Spleen (tissue), 11 donors: ENCODE data around the gene NAA16. TPM values are rescaled to one million over a fixed set of nuclear protein-coding genes. Genes with fewer than 3 reads are reported as not detected.

Experiments
- DNase-seq: peaks from one replicate; pipeline ENCODE4 v3.0.0-alpha.2; 2020
- H3K27ac ChIP-seq, 8 donors: fragments of 200-600 bp; sonication (generic) in 7 of 8; 1 replicate in 4 of 8; 2 replicates in 4 of 8; pipeline versions ENCODE4 v1.5.0 to v1.8.0; 2016 to 2021; ENCODE audit warnings: inconsistent platforms in 4 of 8, mild to moderate bottlenecking in 4 of 8, moderate library complexity in 1 of 8
- H3K27me3 ChIP-seq, 7 donors: fragments of 200-600 bp; sonication (generic) in 6 of 7; replicated peaks in 1 of 7; 1 replicate in 4 of 7; 2 replicates in 3 of 7; pipeline versions ENCODE4 v1.5.0 to v1.8.0; 2016 to 2021; ENCODE audit warnings: inconsistent platforms in 3 of 7, mild to moderate bottlenecking in 1 of 7
- H3K36me3 ChIP-seq, 6 donors: fragments of 200-600 bp; sonication (generic) in 5 of 6; 1 replicate in 4 of 6; 2 replicates in 2 of 6; pipeline versions ENCODE4 v1.5.0 to v1.8.0; 2016 to 2021; ENCODE audit warnings: inconsistent platforms in 2 of 6
- H3K4me1 ChIP-seq, 6 donors: fragments of 200-600 bp; sonication (generic) in 5 of 6; 1 replicate in 3 of 6; 2 replicates in 3 of 6; pipeline versions ENCODE4 v1.5.0 to v1.8.0; 2016 to 2021; ENCODE audit warnings: inconsistent platforms in 3 of 6
- H3K4me3 ChIP-seq, 8 donors: fragments of 200-600 bp; sonication (generic) in 7 of 8; 1 replicate in 4 of 8; 2 replicates in 4 of 8; pipeline versions ENCODE4 v1.5.0 to v1.8.0; 2016 to 2021; ENCODE audit warnings: inconsistent platforms in 4 of 8, mild to moderate bottlenecking in 4 of 8, moderate library complexity in 2 of 8
- H3K9me3 ChIP-seq, 8 donors: fragments of 200-600 bp; sonication (generic) in 7 of 8; 1 replicate in 4 of 8; 2 replicates in 4 of 8; pipeline versions ENCODE4 v1.5.0 to v1.8.0; 2016 to 2021; ENCODE audit warnings: inconsistent platforms in 4 of 8
- POLR2A ChIP-seq, 3 donors: fragments of 450-650 bp; IDR thresholded peaks; one replicate each; pipeline ENCODE4 v1.5.1; 2017; ENCODE audit warnings: antibody characterized with exemption in 3 of 3, mild to moderate bottlenecking in 1 of 3
- POLR2AphosphoS5 ChIP-seq, 3 donors: sonication (generic); formaldehyde crosslinking; IDR thresholded peaks; one replicate each; pipeline ENCODE4 v1.5.1; 2017; ENCODE audit warnings: antibody characterized with exemption in 3 of 3
- WGBS, 5 donors: extraction: QIAGEN DNeasy Blood & Tissue Kit in 3 of 5; methylation state at CpG; one replicate each; pipeline versions ENCODE4 v1.1.5 to v1.1.7; 2013 to 2018; 5-methylcytosine and 5-hydroxymethylcytosine counted together
- intact Hi-C: fragments of 100-400 bp; cut with DNase I; formaldehyde crosslinking; loops from one replicate; pipeline ENCODE4 v1.15.0; 2023; ENCODE audit warnings: low total_unique reads
- polyA plus RNA-seq, 3 donors: library from polyadenylated mRNA; stranded (reverse); fragments of 200-250 nt; gene quantifications; one replicate each; pipeline ENCODE4 v1.2.1, GENCODE V29; 2013
- total RNA-seq, 7 donors: library from RNA; depleted of rRNA in 3 of 7; stranded (reverse); fragments of >200 nt in 3 of 7; fragmentation: NEBNext Ultra II Directional in 4 of 7; extraction: Animal tissue kit (Norgen Biotek cat#: 25700) in 4 of 7; gene quantifications; one replicate each; pipeline versions ENCODE4 v1.1.0 to v1.2.1, GENCODE V29; 2016 to 2021
- TF ChIP-seq, protein P1 (sequence below), 11 experiments: fragments of 200-600 bp in 7 of 11; fragments of 450-650 bp in 4 of 11; sonication (generic) in 4 of 11; IDR thresholded peaks in 8 of 11; conservative IDR thresholded peaks in 3 of 11; 1 replicate in 7 of 11; 2 replicates in 4 of 11; pipeline versions ENCODE4 v1.4.0 to v1.8.0; 2016 to 2021; ENCODE audit warnings: antibody characterized with exemption in 11 of 11, inconsistent platforms in 4 of 11, mild to moderate bottlenecking in 1 of 11
- donor health status: healthy with polysubstance abuse.
- donor health status: DM: no; HTN: no; CAD: no; lungs with moderate emphysema.
- donor health status: DM: no; HTN: no; CAD: no.
- donor health status: Bipolar disorder and iron deficiency.
- donor health status: healthy.
- donor health status: DM: no; HTN: no; CAD: no.
- donor health status: DM: yes; HTN: yes; CAD: no.

Gene NAA16
- total and polyA plus RNA-seq, 10 donors, result 8.1 to 45.3 (median 26.9) TPM

DNA sequence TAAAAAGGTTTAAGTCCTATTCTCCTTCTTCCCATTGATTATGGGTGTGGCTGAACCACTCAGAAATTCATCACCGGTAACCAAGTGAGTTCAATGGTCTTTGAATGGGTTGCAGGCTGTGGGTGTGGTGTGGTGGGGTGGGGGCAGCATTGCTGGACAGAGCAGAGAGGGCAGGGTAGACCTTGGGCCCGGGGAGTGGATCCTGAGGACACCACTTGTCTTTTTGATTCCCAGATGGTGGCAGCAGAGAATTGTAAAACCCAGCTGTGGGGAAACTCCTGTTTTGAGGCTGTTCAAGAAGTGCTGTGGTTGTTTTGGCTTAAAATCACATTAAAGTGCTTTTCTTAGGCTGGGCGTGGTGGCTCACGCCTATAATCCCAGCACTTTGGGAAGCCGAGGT lies 100.5 kb downstream of the NAA16 start:
- Histone ChIP-seq H3K9me3 (no peaks in the 10 kb centered on the region), H3K27ac (no peak overlapping the region), H3K4me3 (no peak overlapping the region), H3K4me1 (no peaks in the 10 kb centered on the region), H3K36me3 (no peaks in the 10 kb centered on the region), H3K27me3 (no peaks in the 10 kb centered on the region)
- TF ChIP-seq POLR2A (IDR thresholded peaks at IDR 0.05) (no peak), POLR2AphosphoS5 (IDR thresholded peaks at IDR 0.05) (no peak)
- TF ChIP-seq, protein P1, sequence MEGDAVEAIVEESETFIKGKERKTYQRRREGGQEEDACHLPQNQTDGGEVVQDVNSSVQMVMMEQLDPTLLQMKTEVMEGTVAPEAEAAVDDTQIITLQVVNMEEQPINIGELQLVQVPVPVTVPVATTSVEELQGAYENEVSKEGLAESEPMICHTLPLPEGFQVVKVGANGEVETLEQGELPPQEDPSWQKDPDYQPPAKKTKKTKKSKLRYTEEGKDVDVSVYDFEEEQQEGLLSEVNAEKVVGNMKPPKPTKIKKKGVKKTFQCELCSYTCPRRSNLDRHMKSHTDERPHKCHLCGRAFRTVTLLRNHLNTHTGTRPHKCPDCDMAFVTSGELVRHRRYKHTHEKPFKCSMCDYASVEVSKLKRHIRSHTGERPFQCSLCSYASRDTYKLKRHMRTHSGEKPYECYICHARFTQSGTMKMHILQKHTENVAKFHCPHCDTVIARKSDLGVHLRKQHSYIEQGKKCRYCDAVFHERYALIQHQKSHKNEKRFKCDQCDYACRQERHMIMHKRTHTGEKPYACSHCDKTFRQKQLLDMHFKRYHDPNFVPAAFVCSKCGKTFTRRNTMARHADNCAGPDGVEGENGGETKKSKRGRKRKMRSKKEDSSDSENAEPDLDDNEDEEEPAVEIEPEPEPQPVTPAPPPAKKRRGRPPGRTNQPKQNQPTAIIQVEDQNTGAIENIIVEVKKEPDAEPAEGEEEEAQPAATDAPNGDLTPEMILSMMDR (IDR thresholded peaks at IDR 0.05 in 8 of 11, conservative IDR thresholded peaks at IDR 0.05 in 3 of 11), result peak in 1 of 11 experiments; percentile 23
- 57 to 77% (median 64%) methylated on average over 5 of the region's 5 CpGs for WGBS, 5 donors
- intact Hi-C loops, result loop anchor here (10.0 kb wide), 1 partner anchor 243 kb away; no protein-coding TSS in a partner anchor
- DNase-seq, result peak; percentile 54

DNA sequence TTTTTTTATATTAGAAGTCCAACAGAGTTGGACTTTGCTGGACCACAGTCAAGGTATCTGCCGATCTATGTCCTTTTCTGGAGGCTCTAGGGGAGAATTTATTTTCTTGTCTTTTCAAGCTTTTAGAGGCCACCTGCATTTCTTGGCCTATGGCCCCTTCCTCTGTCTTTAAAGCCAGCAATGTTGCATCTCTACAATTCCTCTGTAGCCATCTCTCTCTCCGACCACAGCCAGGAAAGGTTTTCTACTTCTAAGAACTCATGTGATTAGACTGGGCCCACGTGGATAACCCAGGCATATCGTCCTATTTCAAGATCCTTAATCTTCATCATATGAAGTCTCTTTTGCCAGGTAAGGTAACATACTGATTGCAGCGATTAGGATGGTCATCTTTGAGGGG lies 102.8 kb downstream of the NAA16 start:
- WGBS, 5 donors, result 91 to 98% (median 94%) methylated on average over 5 of the region's 5 CpGs
- H3K4me3 ChIP-seq, result no peak overlapping the region
- intact Hi-C loops, result loop anchor here (10.0 kb wide), 1 partner anchor 241 kb away; no protein-coding TSS in a partner anchor

DNA sequence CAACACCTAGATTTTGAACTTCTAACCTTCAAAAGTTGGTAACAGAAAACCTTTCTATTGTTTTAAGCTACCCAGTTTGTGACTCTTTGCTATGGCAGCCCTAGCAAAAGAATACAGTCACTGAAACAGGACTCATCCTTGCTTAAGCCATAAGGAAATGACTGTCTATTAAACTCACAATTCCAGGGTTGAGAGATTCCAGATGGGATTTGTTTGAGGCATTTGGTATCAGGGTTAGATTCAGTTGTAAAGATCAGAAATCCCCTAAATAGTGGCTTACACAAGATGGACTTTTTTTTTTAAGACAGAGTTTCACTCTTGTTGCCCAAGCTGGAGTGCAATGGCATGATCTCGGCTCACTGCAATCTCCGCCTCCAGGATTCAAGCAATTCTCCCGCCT lies 105.2 kb downstream of the NAA16 start:
- DNase-seq, result no peak
- H3K36me3 ChIP-seq, result no peaks in the 10 kb centered on the region
- intact Hi-C loops, result loop anchor here (10.0 kb wide), 1 partner anchor 239 kb away; no protein-coding TSS in a partner anchor
- H3K4me3 ChIP-seq, result no peak overlapping the region
- WGBS, 5 donors, result 31 to 64% (median 35%) methylated on average over 3 of the region's 3 CpGs
- H3K4me1 ChIP-seq, result no peaks in the 10 kb centered on the region
- TF ChIP-seq POLR2AphosphoS5 (IDR thresholded peaks at IDR 0.05) (no peak), POLR2A (IDR thresholded peaks at IDR 0.05) (no peak)
- TF ChIP-seq, protein P1 (IDR thresholded peaks at IDR 0.05 in 8 of 11, conservative IDR thresholded peaks at IDR 0.05 in 3 of 11), result no peak
- H3K27me3 ChIP-seq, result no peaks in the 10 kb centered on the region
- no peak overlapping the region for H3K27ac ChIP-seq
- H3K9me3 ChIP-seq, result no peaks in the 10 kb centered on the region

More for the DNA sequence above, 102.8 kb downstream of the NAA16 start:
- H3K9me3 ChIP-seq, result no peaks in the 10 kb centered on the region
- H3K36me3 ChIP-seq, result no peaks in the 10 kb centered on the region
- H3K4me1 ChIP-seq, result no peaks in the 10 kb centered on the region
- no peaks in the 10 kb centered on the region for H3K27me3 ChIP-seq
- TF ChIP-seq POLR2AphosphoS5 (IDR thresholded peaks at IDR 0.05) (no peak), POLR2A (IDR thresholded peaks at IDR 0.05) (no peak)
- TF ChIP-seq, protein P1 (IDR thresholded peaks at IDR 0.05 in 8 of 11, conservative IDR thresholded peaks at IDR 0.05 in 3 of 11), result no peak
- no peak overlapping the region for H3K27ac ChIP-seq
- no peak for DNase-seq

DNA sequence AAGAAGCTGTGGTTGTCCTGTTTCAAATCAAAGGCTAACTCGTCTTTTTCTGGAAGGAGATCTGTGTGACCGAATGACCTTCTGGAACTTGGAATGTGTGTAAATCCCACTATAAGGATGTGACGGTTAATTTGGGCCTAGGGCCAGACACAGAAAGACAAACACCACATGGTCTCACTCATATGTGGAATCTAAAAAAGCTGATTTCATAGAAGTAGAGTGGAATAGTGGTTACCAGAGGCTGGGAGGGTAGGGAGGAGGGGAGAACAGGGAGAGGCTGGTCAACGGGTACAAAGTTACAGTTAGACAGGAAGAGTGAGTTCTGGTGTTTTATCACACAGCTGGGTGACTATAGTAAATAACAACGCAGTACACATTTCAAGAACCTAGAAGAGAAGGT lies 107.0 kb downstream of the NAA16 start:
- 47 to 63% (median 56%) methylated on average over 5 of the region's 5 CpGs for WGBS, 5 donors
- Histone ChIP-seq H3K27ac (no peak overlapping the region), H3K4me1 (no peaks in the 10 kb centered on the region), H3K27me3 (no peaks in the 10 kb centered on the region), H3K9me3 (no peaks in the 10 kb centered on the region), H3K4me3 (no peak overlapping the region), H3K36me3 (no peaks in the 10 kb centered on the region)
- TF ChIP-seq POLR2A (IDR thresholded peaks at IDR 0.05), result no peak
- TF ChIP-seq, protein P1 (IDR thresholded peaks at IDR 0.05 in 8 of 11, conservative IDR thresholded peaks at IDR 0.05 in 3 of 11), result no peak
- no peak for TF ChIP-seq POLR2AphosphoS5 (IDR thresholded peaks at IDR 0.05)
- intact Hi-C loops, result loop anchor here (10.0 kb wide), 1 partner anchor 237 kb away; no protein-coding TSS in a partner anchor
- no peak for DNase-seq
